Testis (tissue), 3 donors: ENCODE results near the gene GNAS-AS1. TPM values are rescaled to one million over a fixed set of nuclear protein-coding genes. Genes with fewer than 3 reads are reported as not detected.

ENCODE experiments used
- DNase-seq: peaks from one replicate; pipeline ENCODE4 v3.0.0-alpha.2; 2019
- H3K27ac ChIP-seq, 2 donors: fragments of 200-600 bp; sonication (generic); one replicate each; pipeline ENCODE4 v1.5.1; 2019
- H3K27me3 ChIP-seq: fragments of 200-600 bp; sonication (generic); one replicate; pipeline ENCODE4 v1.5.1; 2019
- H3K36me3 ChIP-seq: fragments of 200-600 bp; sonication (generic); one replicate; pipeline ENCODE4 v1.5.1; 2017; ENCODE audit warnings: low read depth; ENCODE audit errors: missing control alignments
- H3K4me1 ChIP-seq: fragments of 200-600 bp; sonication (generic); one replicate; pipeline ENCODE4 v1.5.1; 2019
- H3K4me3 ChIP-seq, 2 donors: fragments of 200-600 bp; sonication (generic); one replicate each; pipeline ENCODE4 v1.5.1; 2017 to 2019
- H3K9me3 ChIP-seq: fragments of 200-600 bp; sonication (generic); one replicate; pipeline ENCODE4 v1.5.1; 2017
- POLR2A ChIP-seq: fragments of 450-650 bp; IDR thresholded peaks from one replicate; pipeline ENCODE4 v1.6.1; 2017; ENCODE audit warnings: antibody characterized with exemption, mild to moderate bottlenecking, moderate library complexity
- WGBS, 2 donors: methylation state at CpG; one replicate each; pipeline ENCODE4 v1.1.5; 2018; 5-methylcytosine and 5-hydroxymethylcytosine counted together
- intact Hi-C: fragments of 100-400 bp; cut with DNase I; formaldehyde crosslinking; loops from one replicate; pipeline ENCODE4 v1.15.1; 2023; ENCODE audit warnings: low total_unique reads
- microRNA counts, 2 donors: library from miRNA; unstranded; fragments of <30 nt; microRNA quantifications; one replicate each; lab custom pipeline; 2016
- microRNA-seq, 2 donors: library from miRNA; unstranded; fragments of <30 nt; microRNA quantifications; one replicate each; pipeline ENCODE4, GENCODE V29; 2016; ENCODE audit warnings: borderline number of aligned reads in 2 of 2, borderline replicate concordance in 1 of 2
- polyA plus RNA-seq: library from polyadenylated mRNA; stranded (reverse); fragments of 350-450 nt; fragmentation: Illumina TruSeq; extraction: RNeasy Lipid Tissue Mini Kit (QIAGEN cat#74804); gene quantifications from one replicate; pipeline ENCODE4 v1.2.3, GENCODE V29; 2014; ENCODE audit warnings: low read depth, low replicate concordance; ENCODE audit not compliant: insufficient read depth
- small RNA-seq, 2 donors: library from RNA; depleted of rRNA; stranded (forward); fragments of <200 nt; gene quantifications; one replicate each; pipeline ENCODE3, GENCODE V24; 2016
- total RNA-seq, 2 donors: library from RNA; depleted of rRNA; stranded (reverse); fragments of >200 nt; gene quantifications; one replicate each; pipeline ENCODE4 v1.2.3, GENCODE V29; 2016
- TF ChIP-seq, protein P1 (sequence below), 3 experiments: fragments of 450-650 bp in 2 of 3; fragments of 200-600 bp in 1 of 3; sonication (generic) in 1 of 3; IDR thresholded peaks; one replicate each; pipeline ENCODE4 v1.5.1; 2016 to 2019; ENCODE audit warnings: antibody characterized with exemption in 3 of 3, mild to moderate bottlenecking in 2 of 3, moderate library complexity in 1 of 3

GNAS-AS1 gene
- total and polyA plus RNA-seq, 3 donors from 2014 or later = 1.1 to 4.4 (median 3.5) TPM

DNA sequence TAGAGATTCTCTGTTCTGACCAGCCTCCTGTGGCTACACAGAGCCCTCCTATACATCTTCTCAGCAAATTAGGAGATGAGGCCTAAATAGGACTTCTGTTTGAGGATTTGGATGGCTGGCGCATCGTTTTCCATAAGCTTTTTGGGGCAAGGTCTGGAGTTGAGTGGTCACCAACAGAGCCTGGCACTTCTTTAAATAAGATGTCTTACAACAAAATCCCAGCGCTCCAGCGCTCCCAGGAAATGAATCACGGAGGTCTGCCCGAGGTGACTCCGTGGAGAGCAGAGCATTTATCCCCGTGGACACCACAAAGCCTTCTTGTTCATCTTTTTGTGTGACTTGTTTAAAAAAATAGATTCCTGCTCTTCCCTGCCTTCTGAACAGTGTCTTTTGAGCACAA, 75.3 kb downstream of the GNAS-AS1 start:
- H3K9me3 ChIP-seq = no peaks in the 10 kb centered on the region
- intact Hi-C loops = no loop called here
- H3K27me3 ChIP-seq = no peaks in the 10 kb centered on the region
- no peak for DNase-seq
- WGBS, 2 donors = 93 to 97% methylated on average over 8 of the region's 8 CpGs
- TF ChIP-seq, protein P1, sequence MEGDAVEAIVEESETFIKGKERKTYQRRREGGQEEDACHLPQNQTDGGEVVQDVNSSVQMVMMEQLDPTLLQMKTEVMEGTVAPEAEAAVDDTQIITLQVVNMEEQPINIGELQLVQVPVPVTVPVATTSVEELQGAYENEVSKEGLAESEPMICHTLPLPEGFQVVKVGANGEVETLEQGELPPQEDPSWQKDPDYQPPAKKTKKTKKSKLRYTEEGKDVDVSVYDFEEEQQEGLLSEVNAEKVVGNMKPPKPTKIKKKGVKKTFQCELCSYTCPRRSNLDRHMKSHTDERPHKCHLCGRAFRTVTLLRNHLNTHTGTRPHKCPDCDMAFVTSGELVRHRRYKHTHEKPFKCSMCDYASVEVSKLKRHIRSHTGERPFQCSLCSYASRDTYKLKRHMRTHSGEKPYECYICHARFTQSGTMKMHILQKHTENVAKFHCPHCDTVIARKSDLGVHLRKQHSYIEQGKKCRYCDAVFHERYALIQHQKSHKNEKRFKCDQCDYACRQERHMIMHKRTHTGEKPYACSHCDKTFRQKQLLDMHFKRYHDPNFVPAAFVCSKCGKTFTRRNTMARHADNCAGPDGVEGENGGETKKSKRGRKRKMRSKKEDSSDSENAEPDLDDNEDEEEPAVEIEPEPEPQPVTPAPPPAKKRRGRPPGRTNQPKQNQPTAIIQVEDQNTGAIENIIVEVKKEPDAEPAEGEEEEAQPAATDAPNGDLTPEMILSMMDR (IDR thresholded peaks at IDR 0.05) = no peak
- no peak for TF ChIP-seq POLR2A
- peaks cover 2% of the 10 kb centered on the region for H3K4me1 ChIP-seq
- H3K36me3 ChIP-seq = no peaks in the 10 kb centered on the region
- no peak overlapping the region for H3K4me3 ChIP-seq
- no peak overlapping the region for H3K27ac ChIP-seq

DNA sequence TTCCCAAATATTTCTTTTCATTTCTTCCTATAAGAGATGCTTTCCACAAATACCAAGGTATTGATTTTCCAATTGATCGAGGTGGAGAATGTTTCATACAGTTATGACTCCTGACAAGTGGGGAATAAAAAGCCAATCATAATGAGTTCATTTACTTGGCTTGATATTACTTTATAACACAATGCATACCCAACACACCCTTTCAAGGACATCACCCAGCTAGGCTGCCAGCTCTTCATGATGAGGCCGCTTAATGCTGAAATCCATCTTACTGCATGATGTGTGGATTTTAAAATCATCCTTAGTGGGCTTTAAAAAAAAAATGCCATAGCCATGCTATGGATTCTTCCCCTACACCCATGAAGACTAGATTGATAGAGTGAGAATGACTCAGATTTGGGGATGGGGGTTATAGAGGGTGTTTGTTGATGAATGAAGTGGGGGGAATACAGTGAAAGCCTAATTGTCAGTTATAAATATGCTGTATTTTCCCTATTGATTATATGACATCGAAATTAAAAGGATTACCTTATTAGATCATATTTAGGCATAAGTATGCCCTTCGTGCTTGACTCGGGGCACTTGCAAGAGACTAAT, 75.9 kb downstream of the GNAS-AS1 start:
- no peaks in the 10 kb centered on the region for H3K27me3 ChIP-seq
- H3K4me3 ChIP-seq = no peak overlapping the region
- TF ChIP-seq, protein P1 (IDR thresholded peaks at IDR 0.05) = no peak
- TF ChIP-seq POLR2A = no peak
- H3K9me3 ChIP-seq = no peaks in the 10 kb centered on the region
- intact Hi-C loops = no loop called here
- no peak overlapping the region for H3K27ac ChIP-seq
- no peak for DNase-seq
- no peaks in the 10 kb centered on the region for H3K4me1 ChIP-seq
- WGBS, 2 donors = 83 to 84% methylated on average over 5 of the region's 5 CpGs
- no peaks in the 10 kb centered on the region for H3K36me3 ChIP-seq

DNA sequence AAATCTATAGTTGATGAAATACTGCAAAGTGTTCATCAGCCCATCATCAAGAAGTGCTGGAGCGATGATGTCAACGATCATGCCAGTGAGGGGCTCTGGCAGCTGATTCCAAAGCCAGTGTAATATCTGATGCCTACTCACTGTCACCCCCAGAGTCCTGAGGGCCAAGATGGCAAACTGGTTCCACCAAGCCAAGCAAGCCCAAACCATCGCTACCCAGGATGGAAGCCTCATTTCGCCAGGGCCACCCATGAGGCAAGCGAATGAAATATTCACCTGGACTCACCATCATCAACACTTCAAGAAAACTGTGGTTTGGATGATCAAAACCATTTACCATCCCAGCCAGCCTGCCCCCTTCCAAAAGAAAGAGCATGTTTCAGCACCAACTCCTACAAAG, 76.5 kb downstream of the GNAS-AS1 start:
- Histone ChIP-seq H3K4me3 (no peak overlapping the region), H3K4me1 (no peaks in the 10 kb centered on the region), H3K27me3 (no peaks in the 10 kb centered on the region), H3K9me3 (no peaks in the 10 kb centered on the region), H3K36me3 (no peaks in the 10 kb centered on the region), H3K27ac (no peak overlapping the region)
- 94 to 97% methylated on average over 5 of the region's 5 CpGs for WGBS, 2 donors
- intact Hi-C loops = no loop called here
- no peak for DNase-seq
- TF ChIP-seq POLR2A = no peak
- TF ChIP-seq, protein P1 (IDR thresholded peaks at IDR 0.05) = no peak

DNA sequence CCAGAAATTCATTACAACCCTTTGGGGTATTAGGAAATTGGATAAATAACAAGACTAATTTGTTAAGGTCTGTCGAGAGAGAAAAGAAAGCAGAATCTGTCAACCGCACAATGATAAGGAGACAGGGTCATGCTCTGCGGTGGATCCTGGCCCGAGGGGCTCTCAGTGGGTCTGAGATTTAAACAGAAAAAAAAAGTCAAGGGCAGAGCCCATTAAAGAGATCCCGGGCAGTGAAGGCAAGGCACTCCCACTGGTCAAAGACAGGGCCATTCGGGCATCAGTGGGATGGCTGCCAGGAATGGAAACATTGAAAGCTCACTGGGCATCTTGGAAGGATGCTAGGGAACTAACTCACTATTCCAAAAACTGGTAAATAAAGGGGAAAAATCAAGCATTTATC, 77.9 kb downstream of the GNAS-AS1 start:
- H3K9me3 ChIP-seq = no peaks in the 10 kb centered on the region
- TF ChIP-seq, protein P1 (IDR thresholded peaks at IDR 0.05) = no peak
- TF ChIP-seq POLR2A = no peak
- no peak overlapping the region for H3K27ac ChIP-seq
- H3K27me3 ChIP-seq = no peaks in the 10 kb centered on the region
- H3K36me3 ChIP-seq = no peaks in the 10 kb centered on the region
- intact Hi-C loops = no loop called here
- WGBS, 2 donors = 47 to 64% methylated on average over 6 of the region's 6 CpGs
- DNase-seq = no peak
- H3K4me1 ChIP-seq = no peaks in the 10 kb centered on the region
- no peak overlapping the region for H3K4me3 ChIP-seq

MicroRNA genes within 50 kb of the gene (microRNA counts, 767-probe panel; counts per million panel counts)
- microRNA hsa-miR-296-3p (lab: Ali Mortazavi, UCI) (0 to 152 counts per million in 2 donors), microRNA hsa-miR-296-5p (lab: Ali Mortazavi, UCI) (4,095 to 5,177 counts per million in 2 donors), microRNA hsa-miR-298 (lab: Ali Mortazavi, UCI) (0 to 152 counts per million in 2 donors)

Small RNA genes within 50 kb of the gene (microRNA-seq; reads per million reads assigned to microRNA genes)
- gene MIR298 = 0 to 1.4 reads per million in 2 donors

Small RNA genes within 50 kb of the gene (small RNA-seq; reads per million reads assigned to genes)
- gene MIR298 (0 to 0.09 reads per million in 2 donors), gene RF02127 (0 reads per million in 2 donors), gene RF02128 (0 reads per million in 2 donors), gene RF02130 (0 reads per million in 2 donors), gene RF02131 (0 reads per million in 2 donors)

Other genes starting within 250 kb of the GNAS-AS1 start
- gene STX16, start 199.6 kb downstream of the GNAS-AS1 start, total RNA-seq = 100 to 1,000 TPM; 107 to 124 TPM
- 79.3 TPM for gene STX16, start 199.6 kb downstream of the GNAS-AS1 start, polyA plus RNA-seq
- 10 to 100 TPM; 56.3 to 79.9 TPM for gene NPEPL1, start 158.1 kb downstream of the GNAS-AS1 start, total RNA-seq
- gene NPEPL1, start 158.1 kb downstream of the GNAS-AS1 start, polyA plus RNA-seq = 47.6 TPM
- gene GNAS, start 1.8 kb upstream of the GNAS-AS1 start, total RNA-seq = 100 to 1,000 TPM; 880 to 885 TPM
- gene GNAS, start 1.8 kb upstream of the GNAS-AS1 start, polyA plus RNA-seq = 716 TPM
- gene NELFCD, start 130.4 kb upstream of the GNAS-AS1 start, total RNA-seq = 100 to 1,000 TPM; 103 to 123 TPM
- 105 TPM for gene NELFCD, start 130.4 kb upstream of the GNAS-AS1 start, polyA plus RNA-seq
- gene CTSZ, start 156.4 kb upstream of the GNAS-AS1 start, total RNA-seq = 10 to 100 TPM; 49.4 to 77.4 TPM
- gene CTSZ, start 156.4 kb upstream of the GNAS-AS1 start, polyA plus RNA-seq = 120 TPM
- gene TUBB1, start 168.5 kb upstream of the GNAS-AS1 start, total RNA-seq = under 1 TPM; 0.25 to 0.55 TPM
- 1.3 TPM for gene TUBB1, start 168.5 kb upstream of the GNAS-AS1 start, polyA plus RNA-seq
- gene ATP5F1E, start 181.4 kb upstream of the GNAS-AS1 start, total RNA-seq = 10 to 100 TPM; 24.6 to 25.5 TPM
- 76.0 TPM for gene ATP5F1E, start 181.4 kb upstream of the GNAS-AS1 start, polyA plus RNA-seq
- 10 to 100 TPM; 29.1 to 35.3 TPM for gene PRELID3B, start 191.9 kb upstream of the GNAS-AS1 start, total RNA-seq
- gene PRELID3B, start 191.9 kb upstream of the GNAS-AS1 start, polyA plus RNA-seq = 54.3 TPM